AG04449 (cell line): ENCODE results near the gene TANC1.

Source experiments
- CTCF ChIA-PET: fragments of 350-600 bp; formaldehyde crosslinking; extraction: SDS; loops from one replicate; lab custom pipeline; 2021; ENCODE audit warnings: antibody characterized with exemption; lab: Yijun Ruan, JAX
- POLR2A ChIA-PET: fragments of 400-600, 350-600 bp; formaldehyde crosslinking; extraction: SDS; loops from one replicate; lab custom pipeline; 2020; ENCODE audit warnings: antibody characterized with exemption, inconsistent platforms; lab: Yijun Ruan, JAX
- DNase-seq: peaks from one replicate; pipeline ENCODE4 v3.0.0-alpha.2; 2010; ENCODE audit warnings: low read depth, low spot score
- H3K4me3 ChIP-seq: 2 replicates; pipeline ENCODE4 v1.5.1; 2011; ENCODE audit warnings: low read depth, mild to moderate bottlenecking, control low read depth, low read length
- TF ChIP-seq, protein P1 (sequence below): IDR thresholded peaks from one replicate; pipeline ENCODE4 v1.5.1; 2011; ENCODE audit warnings: mild to moderate bottlenecking, moderate library complexity, low read length, control low read depth, inconsistent platforms; ENCODE audit not compliant: insufficient read depth; ENCODE audit errors: missing control alignments

Gene TANC1

DNA sequence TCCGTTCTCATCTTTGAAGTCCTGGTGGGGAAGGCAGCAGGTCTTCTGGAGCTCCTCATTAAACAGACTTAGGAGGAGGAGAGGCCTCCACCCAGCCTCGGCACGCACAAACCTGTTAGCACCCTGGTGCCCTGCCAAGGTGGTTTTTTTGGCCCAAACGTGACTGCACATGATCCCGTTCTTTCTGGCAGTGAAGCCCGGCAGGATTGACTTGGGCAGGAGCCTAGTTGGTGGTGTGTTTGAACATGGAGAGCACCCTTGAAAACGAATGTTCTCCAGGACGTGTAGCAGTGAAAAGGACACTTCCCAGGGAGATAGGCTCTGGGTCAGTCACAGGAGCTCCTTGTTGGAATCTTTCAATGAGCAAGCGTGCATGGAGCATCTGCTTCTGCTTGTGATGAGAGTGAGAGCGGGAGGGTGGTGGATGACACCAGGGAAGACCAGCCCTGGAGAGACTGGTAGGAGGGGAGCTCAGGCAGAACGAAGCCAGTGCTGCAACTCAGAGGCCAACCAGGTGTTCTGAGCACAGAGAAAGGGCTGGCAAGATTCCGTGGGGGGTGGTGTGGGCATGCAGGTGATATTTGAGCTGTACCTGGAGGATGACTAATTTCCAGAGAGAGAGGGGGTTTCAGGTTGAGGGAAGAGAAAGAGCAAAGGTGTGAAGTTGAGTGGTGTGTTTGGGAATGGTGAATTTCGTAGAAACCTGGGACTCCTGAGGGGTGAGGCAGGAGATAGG lies 73.8 kb downstream of the TANC1 start:
- CTCF ChIA-PET, result interaction anchor here (1.0 to 1.6 kb wide), 2 partner anchors 13 to 142 kb away, joined by 3 read pairs; no protein-coding TSS in a partner anchor
- DNase-seq, result no peak
- POLR2A ChIA-PET, result no interaction called here
- TF ChIP-seq, protein P1, sequence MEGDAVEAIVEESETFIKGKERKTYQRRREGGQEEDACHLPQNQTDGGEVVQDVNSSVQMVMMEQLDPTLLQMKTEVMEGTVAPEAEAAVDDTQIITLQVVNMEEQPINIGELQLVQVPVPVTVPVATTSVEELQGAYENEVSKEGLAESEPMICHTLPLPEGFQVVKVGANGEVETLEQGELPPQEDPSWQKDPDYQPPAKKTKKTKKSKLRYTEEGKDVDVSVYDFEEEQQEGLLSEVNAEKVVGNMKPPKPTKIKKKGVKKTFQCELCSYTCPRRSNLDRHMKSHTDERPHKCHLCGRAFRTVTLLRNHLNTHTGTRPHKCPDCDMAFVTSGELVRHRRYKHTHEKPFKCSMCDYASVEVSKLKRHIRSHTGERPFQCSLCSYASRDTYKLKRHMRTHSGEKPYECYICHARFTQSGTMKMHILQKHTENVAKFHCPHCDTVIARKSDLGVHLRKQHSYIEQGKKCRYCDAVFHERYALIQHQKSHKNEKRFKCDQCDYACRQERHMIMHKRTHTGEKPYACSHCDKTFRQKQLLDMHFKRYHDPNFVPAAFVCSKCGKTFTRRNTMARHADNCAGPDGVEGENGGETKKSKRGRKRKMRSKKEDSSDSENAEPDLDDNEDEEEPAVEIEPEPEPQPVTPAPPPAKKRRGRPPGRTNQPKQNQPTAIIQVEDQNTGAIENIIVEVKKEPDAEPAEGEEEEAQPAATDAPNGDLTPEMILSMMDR, result no peak
- H3K4me3 ChIP-seq, result no peak overlapping the region

DNA sequence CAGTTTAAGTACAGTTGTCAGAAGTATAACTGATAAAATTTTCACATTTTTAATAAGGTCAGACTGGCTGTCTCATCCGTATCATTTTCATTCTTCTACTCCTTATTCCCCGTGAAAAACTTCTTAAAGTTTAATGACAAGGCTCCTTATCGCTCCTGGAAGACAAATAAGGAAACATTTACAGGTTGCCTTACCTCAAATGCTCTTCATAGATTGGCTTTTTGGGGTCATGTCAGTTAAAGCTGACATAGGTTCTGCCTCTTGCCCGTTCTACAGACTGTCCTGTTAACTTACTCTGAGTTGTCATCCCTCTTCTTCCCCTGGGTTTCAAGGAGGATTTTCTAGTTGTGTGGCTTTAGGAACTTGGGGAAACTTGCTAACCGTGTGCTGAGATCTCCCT lies 75.3 kb downstream of the TANC1 start:
- CTCF ChIA-PET, result interaction anchor here (1.0 to 1.5 kb wide), 3 partner anchors 13 to 144 kb away, joined by 3 read pairs; no protein-coding TSS in a partner anchor
- DNase-seq, result no peak
- H3K4me3 ChIP-seq, result no peak overlapping the region
- TF ChIP-seq, protein P1, result no peak
- POLR2A ChIA-PET, result no interaction called here

DNA sequence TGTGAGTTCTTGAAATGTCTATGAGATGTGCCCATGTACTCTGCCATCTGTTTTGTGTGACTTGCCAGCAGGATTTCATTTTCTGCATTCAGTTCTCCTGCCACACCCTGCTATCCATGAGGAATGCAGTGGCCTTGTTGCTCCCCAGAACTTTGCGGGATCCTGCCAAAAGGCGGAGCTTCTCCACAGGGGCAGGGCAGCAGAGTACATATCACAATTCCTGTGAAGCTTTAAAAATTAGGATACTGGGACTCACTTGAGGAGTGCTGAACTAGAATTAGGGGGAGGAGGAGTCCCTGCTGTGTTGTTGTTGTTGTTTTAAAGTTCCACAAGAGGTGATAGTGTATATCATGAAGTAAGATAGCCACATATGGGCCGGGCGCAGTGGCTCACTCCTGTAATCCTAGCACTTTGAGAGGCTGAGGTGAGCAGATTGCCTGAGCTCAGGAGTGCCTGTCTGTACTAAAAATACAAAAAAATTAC lies 76.4 kb downstream of the TANC1 start:
- TF ChIP-seq, protein P1, result no peak
- POLR2A ChIA-PET, result interaction anchor here (0.8 kb wide), 1 partner anchor 76 kb away, joined by 3 read pairs; the partner anchor contains the start of gene TANC1
- no peak overlapping the region for H3K4me3 ChIP-seq
- CTCF ChIA-PET, result interaction anchor here (0.8 to 1.4 kb wide), 6 partner anchors 9 to 143 kb away, joined by 3 to 7 read pairs (median 3); no protein-coding TSS in a partner anchor
- DNase-seq, result no peak

DNA sequence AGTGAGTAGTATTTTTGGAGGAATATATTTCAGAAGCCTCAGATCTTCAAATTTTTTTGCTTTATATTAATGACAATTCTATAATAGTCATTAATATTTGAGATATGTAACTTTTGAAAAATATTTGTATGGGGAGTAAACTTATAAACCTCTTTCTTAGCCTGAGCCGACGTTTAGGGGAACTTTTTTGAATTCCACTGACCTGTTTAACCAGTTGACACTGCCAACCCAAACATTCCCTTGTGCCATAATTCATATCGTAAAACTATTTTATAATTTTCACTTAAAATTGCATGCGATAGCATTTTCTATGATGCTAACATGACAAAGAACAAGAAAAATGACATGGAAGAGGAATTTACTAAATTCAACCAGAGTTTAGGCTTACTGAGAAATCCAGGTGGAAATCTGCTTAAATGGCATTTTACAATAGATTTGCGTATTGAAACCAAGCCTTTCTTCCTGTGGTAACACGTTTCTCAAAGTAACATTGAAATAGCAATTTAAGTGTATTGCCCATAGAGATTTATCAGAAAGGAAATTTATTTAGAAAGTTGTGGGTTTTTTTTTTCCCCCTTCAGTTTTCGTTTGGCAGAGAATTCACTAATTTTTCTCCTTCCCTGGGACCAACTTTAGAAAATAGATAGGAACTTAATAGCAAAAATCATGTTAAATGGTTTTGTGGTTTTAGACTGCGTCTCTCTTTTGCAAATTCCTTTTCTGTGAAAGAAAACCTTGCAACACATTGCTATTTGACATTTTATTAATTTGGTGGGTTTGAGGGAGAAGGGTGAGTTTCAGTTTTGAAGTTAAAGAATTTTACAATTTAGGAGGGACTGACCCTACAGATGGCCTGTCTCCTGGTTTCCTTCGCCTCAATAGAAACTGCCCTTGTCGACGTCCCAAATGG lies 77.4 kb downstream of the TANC1 start:
- H3K4me3 ChIP-seq, result no peak overlapping the region
- ChIA-PET CTCF (interaction anchor here (1.3 kb wide), 1 partner anchor 9 kb away, joined by 5 read pairs; no protein-coding TSS in a partner anchor), POLR2A (no interaction called here)
- no peak for DNase-seq
- TF ChIP-seq, protein P1, result no peak

DNA sequence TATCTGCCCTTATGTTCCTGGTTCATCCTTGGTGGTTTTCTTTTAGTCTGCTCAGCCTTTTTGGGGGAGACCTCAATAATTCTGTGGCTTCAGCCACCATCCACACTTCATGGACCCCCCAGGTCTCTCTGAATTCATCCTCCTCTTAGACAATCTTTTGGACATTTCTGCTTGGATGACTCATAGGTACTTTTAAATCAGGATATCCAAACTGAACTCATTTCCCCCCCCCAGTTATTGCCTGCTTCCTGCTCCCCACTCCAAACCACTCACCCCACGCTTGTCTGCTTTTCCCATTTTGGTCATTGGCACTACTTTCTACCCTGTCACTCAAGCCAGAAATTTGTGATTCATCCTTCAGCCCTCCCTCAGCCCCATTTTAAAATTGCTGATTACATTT lies 78.5 kb downstream of the TANC1 start:
- H3K4me3 ChIP-seq, result no peak overlapping the region
- POLR2A ChIA-PET, result no interaction called here
- CTCF ChIA-PET, result no interaction called here
- TF ChIP-seq, protein P1, result no peak
- no peak for DNase-seq
